ENCODE data around the gene STIMATE.

The STIMATE gene

DNA sequence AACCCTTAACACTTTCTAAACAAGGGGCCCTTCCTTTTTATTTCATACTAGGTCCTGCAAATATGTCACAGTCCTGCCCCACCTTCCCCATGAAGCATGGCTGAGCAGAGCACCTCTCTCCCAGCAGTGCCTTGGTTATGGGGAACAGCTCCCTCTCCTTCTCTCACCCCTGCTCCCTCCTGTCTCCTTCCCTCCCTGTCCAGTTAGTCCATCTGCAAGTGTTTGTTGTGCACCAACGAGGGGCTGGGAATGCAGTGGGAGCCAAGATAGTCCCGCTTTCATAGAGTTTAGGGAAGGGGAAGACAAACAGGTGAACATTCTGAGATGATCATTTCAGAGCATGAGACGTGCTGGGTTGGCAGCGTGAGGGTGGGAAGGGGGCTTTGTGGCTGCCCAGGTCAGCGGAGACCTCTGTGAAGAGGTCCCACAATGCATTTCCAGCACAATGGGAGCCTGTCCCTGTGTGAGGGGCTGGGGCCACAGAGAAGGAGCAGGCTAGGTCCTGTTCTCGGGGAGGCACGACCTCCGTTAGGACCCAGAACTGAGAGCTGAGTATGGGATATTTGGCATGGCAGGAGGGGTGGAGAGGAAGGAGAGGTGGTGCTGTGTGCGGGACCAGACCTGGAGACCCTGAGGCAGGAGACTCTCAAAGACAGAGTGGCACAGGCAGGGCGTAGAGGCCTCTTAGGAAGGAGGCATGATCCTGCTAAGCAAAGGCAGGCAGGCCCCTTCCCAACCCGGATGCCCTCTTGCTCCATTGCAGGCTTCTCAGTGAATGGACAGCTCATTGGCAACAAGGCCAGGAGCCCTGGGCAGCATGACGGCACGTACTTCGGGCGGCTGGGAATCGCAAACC is 108.2 kb downstream of the STIMATE start:
- DNase-seq, result no peak

DNA sequence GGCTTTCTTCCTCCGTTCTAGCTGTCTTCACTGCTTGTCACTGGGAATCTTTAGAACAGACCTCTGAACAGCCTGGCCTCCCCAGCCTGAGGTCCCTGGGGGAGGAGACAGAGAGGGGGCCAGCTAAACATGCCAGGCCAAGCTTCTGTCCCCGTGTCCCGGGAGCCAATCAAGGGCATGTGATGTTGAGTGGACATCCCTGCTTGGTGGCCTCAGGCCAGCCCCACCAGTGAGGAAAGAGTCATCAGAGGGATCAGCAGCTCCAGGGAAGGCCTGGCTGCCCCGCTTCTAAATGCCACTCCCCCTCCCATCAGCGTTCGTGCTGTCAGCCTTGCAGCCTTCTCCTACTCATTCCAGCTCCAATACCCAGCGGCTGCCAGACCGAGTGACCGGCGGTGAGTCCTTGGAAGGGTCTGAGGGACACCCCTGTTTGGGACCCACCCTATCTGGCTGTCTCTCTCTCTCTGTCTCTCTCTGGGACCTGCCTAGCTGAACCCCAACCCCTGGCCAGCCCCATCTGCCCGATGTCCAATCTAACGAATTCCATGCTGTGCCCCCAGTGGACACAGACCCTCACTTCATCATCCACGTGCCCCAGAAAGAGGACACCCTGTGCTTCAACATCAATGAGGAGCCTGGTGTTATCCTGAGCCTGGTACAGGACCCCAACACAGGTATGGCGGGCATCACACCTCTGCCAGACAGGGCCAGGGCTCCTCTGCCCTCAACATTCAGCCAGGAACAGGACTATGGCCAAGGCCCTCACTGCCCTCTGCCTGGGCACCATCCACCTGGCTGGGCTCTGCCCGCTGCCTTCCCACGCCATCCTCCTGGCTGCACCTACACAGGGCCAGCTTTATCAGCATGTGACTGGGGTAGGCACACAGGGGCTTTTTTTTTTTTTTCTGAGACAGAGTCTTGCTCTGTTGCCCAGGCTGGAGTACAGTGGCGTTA is 109.4 kb downstream of the STIMATE start:
- no peak for DNase-seq

DNA sequence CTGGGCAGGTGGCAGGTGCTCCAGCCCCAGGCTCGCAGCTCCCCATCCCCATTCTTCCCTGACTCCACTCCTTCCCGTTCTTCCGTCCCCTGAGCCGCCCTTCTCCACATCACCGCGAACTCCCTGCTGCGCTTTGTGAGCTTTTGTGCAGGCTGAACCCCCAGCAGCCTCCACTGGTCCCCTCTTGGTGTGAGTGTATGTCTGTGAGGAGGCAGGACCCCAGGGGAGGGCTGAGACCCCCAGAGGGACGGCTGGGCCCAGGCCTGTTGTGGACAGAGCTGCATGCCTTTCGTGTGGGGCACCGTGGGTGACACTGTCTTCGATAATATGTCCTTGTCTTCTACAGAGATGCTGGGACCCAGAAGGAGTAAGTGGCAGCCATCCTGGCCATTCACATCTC is 110.1 kb downstream of the STIMATE start:
- DNase-seq, result no peak
